HG03066 (cell line): ENCODE data around the gene ZFP37.
"Not testable (repeated sequence)": the region's sequence is repeated elsewhere in the genome, so short reads cannot be mapped to it uniquely, and the experiment has no call there.

ENCODE experiments used
- ATAC-seq: cut with Tn5 transposase; IDR thresholded peaks from one replicate; pipeline ENCODE4 v1.9.1; 2021; ENCODE audit warnings: low read depth; ENCODE audit not compliant: unreplicated experiment

Gene ZFP37

GRCh38 chr9:113056191-113057106 lies at the start of gene ZFP37:
Gene ZFP37 (minus strand): TSS chr9:113056724. CDS start chr9:113056688, 36 bp downstream.
- peak; percentile 99 for ATAC-seq

GRCh38 chr9:113105345-113105744 lies 48.8 kb upstream of the ZFP37 start:
- ATAC-seq = not testable (repeated sequence)

GRCh38 chr9:113095561-113095960 lies 39.0 kb upstream of the ZFP37 start:
- ATAC-seq = no peak

- ATAC-seq = not testable (repeated sequence)
Measured at GRCh38 chr9:113089924-113090323, 33.4 kb upstream of the ZFP37 start.

GRCh38 chr9:113089143-113089505 lies 32.6 kb upstream of the ZFP37 start:
- ATAC-seq = not testable (repeated sequence)

- ATAC-seq = not testable (repeated sequence)
Measured at GRCh38 chr9:113088456-113089142, 32.1 kb upstream of the ZFP37 start.

GRCh38 chr9:113062932-113063310 lies 6.4 kb upstream of the ZFP37 start:
- not testable (repeated sequence) for ATAC-seq

GRCh38 chr9:113062256-113062931 lies 5.9 kb upstream of the ZFP37 start:
- not testable (repeated sequence) for ATAC-seq

GRCh38 chr9:113061072-113061850 lies 4.7 kb upstream of the ZFP37 start:
- ATAC-seq = not testable (repeated sequence)

GRCh38 chr9:113059581-113060284 lies 3.2 kb upstream of the ZFP37 start:
- not testable (repeated sequence) for ATAC-seq

GRCh38 chr9:113057193-113057592 lies 669 bp upstream of the ZFP37 start:
- ATAC-seq = no peak

- no peak for ATAC-seq
Measured at GRCh38 chr9:113042884-113043657, 13.5 kb downstream of the ZFP37 start.

GRCh38 chr9:113026200-113026599 lies 30.3 kb downstream of the ZFP37 start:
- no peak for ATAC-seq

GRCh38 chr9:113018247-113018646 lies 38.3 kb downstream of the ZFP37 start:
- ATAC-seq = no peak

- ATAC-seq = no peak
Measured at GRCh38 chr9:113012492-113012891, 44.0 kb downstream of the ZFP37 start.

- ATAC-seq = no peak
Measured at GRCh38 chr9:113011911-113012381, 44.6 kb downstream of the ZFP37 start, which contains the start of gene ZNF883. Gene ZNF883 (minus strand): TSS chr9:113012192.

GRCh38 chr9:113005777-113006176 lies 50.7 kb downstream of the ZFP37 start:
- no peak for ATAC-seq

GRCh38 chr9:112997236-112997941 lies 59.1 kb downstream of the ZFP37 start:
- ATAC-seq = no peak
